Activated naive CD4-positive, alpha-beta T cell treated with anti-CD3 and anti-CD28 coated beads, Interleukin-2, amount 50 U/mL, for 72 hours (primary cell): ENCODE measurements around the gene AP1M1. TPM values are rescaled to one million over a fixed set of nuclear protein-coding genes. Genes with fewer than 3 reads are reported as not detected.

ENCODE experiments used
- ATAC-seq, 2 donors: fragments of 150-1000 bp; cut with Tn5 transposase; 2 replicates each; pipeline ENCODE4 v1.10.0; 2021; ENCODE audit warnings: mild to moderate bottlenecking in 2 of 2, moderate library complexity in 2 of 2
- DNase-seq, 2 donors: peaks; one replicate each; pipeline ENCODE4 v3.0.0; 2021 to 2022; ENCODE audit warnings: low spot score in 2 of 2
- H3K27ac Mint-ChIP-seq, 2 donors: one replicate each; pipeline ENCODE4 v1.8.0; 2022; ENCODE audit warnings: mild to moderate bottlenecking in 2 of 2, mixed read lengths in 2 of 2
- H3K36me3 Mint-ChIP-seq, 2 donors: one replicate each; pipeline ENCODE4 v1.8.0; 2022; ENCODE audit warnings: mixed read lengths in 2 of 2
- H3K9me3 Mint-ChIP-seq, 2 donors: one replicate each; pipeline ENCODE4 v1.8.0; 2022; ENCODE audit warnings: mixed read lengths in 2 of 2
- total RNA-seq, 2 donors: library from RNA; stranded (reverse); gene quantifications; one replicate each; pipeline ENCODE4 v1.2.3, GENCODE V29; 2022

The AP1M1 gene
- total RNA-seq, result 100 to 1,000 TPM; 105 to 139 TPM

DNA sequence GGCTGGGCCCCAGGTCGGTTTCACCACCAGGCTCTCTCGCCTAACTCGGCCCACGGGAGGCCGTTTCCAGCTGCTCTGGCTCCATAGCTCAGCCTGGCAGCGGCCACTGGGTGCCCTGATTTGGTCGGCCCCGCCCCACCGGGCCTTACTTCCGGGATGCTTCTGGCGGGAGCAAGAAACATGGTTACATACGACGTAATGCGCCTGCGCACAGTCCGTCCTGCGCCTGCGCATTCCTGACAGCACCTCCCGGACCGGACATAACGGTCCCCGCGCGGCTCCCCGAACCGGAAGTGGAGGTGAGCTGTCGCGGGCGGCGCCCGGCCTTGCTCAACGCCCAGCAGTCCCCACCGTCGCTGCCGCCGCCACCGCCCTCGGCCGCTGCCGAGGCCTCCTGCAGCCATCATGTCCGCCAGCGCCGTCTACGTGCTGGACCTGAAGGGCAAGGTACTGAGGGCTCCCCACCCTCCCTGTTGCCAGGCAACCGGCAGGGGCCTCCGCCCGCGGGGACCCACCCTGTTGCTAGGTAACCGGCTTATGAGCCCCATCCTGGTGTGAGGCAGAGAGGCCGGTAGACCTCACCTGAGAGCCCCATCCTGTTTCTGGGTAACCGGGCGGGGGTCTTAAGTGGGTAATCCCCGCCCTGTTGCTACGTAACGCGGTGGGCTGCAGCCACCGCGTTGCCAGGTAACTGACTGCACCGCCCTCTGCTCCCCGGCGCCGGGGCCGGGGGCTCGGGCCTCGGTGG is at the start of gene AP1M1:
Gene AP1M1, plus strand, starts transcription at position 290 of the 748 bp plus-strand sequence. Its CDS starts 116 bp downstream, at position 406.
- peak; percentile 99 to 100 for DNase-seq
- peak; percentile 95 to 96 for ATAC-seq
- H3K36me3 Mint-ChIP-seq, result peaks cover 0 to 15% of the 10 kb centered on the region in 2 donors
- H3K27ac Mint-ChIP-seq, result peak within 1 kb of the TSS; percentile 83 to 97
- no peaks in the 10 kb centered on the region for H3K9me3 Mint-ChIP-seq

DNA sequence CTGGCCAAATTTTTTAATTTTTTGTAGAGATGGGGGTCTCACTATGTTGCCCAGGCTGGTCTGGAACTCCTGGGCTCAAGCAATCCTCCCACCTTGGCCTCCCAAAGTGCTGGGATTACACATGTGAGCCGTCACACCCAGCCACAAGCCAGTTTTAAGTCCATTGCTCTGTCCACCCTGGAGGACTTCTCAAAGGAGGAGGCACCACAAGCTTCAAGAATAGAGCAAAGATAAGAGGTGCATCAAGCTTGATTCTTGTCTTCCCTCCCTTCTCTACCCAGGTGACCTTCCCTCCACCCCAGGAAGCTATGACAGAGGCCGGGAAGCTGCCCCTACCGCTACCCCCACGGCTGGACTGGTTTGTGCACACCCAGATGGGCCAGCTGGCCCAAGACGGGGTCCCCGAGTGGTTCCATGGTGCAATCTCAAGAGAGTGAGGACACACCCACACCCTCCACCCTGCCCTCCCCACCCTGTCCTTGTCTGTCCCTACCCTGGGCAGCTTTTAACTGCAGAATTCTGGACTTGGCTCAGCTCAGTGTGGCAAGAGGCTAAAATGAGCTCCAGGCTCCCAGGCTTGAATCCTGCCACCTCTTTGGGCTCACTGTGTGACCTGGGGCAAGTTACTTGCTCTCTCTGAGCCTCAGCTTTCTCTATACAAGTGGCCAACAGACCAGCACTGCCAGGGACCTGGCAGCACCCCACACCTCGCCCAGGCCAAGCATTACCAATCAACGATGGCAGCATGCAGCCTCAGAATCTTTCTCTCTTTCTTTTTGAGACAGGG is 49.1 kb upstream of the AP1M1 start:
- Mint-ChIP-seq H3K36me3 (peaks cover 18 to 29% of the 10 kb centered on the region in 2 donors), H3K9me3 (no peaks in the 10 kb centered on the region), H3K27ac (peak overlapping the region; percentile 62 to 68)
- DNase-seq (no peak), ATAC-seq (no peak)

DNA sequence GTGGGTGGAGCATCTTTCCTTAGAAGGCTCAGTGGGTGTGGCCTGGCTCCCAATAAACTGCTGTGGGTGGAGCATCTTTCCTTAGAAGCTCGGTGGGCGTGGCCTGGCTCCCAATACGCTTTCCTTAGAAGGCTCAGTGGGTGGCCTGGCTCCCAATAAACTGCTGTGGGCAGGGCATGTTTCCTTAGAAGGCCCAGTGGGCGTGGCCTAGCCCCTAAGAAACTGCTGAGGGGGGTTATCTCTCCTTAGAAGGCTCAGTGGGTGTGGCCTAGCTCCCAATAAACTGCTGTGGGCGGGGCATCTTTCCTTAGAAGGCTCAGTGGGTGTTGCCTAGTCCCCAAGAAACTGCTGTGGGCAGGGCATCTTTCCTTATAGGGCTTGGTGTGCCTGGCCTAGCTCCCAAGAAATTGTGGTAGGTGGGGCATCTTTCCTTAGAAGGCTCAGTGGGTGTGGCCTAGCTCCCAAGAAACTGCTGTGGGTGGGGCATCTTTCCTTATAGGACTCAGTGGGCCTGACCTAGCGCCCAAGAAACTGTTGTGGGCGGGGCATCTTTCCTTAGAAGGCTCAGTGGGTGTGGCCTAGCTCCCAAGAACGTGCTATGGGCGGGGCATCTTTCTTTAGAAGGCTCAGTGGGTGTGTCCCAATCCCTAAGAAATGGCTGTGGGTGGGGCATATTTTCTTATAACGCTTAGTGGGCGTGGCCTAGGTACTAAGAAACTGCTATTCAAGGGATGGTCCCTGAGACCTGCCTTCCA is 44.0 kb upstream of the AP1M1 start:
- peak in 1 of 2 donors; percentile 53 for ATAC-seq

GRCh38 chr19:16154557-16154956 is 43.2 kb upstream of the AP1M1 start:
- no peaks in the 10 kb centered on the region for H3K9me3 Mint-ChIP-seq
- H3K36me3 Mint-ChIP-seq, result peaks cover 25 to 49% of the 10 kb centered on the region in 2 donors
- ATAC-seq (no peak), DNase-seq (no peak)
- H3K27ac Mint-ChIP-seq, result no peak overlapping the region

More for the DNA sequence above, 44.0 kb upstream of the AP1M1 start:
- DNase-seq, result no peak
- Mint-ChIP-seq H3K9me3 (no peaks in the 10 kb centered on the region), H3K36me3 (peaks cover 25 to 53% of the 10 kb centered on the region in 2 donors), H3K27ac (no peak overlapping the region)

- no peak for ATAC-seq
- peak overlapping the region in 1 of 2 donors; percentile 46 for H3K27ac Mint-ChIP-seq
- no peaks in the 10 kb centered on the region for H3K9me3 Mint-ChIP-seq
- H3K36me3 Mint-ChIP-seq, result peaks cover 25 to 49% of the 10 kb centered on the region in 2 donors
- no peak for DNase-seq
These were observed 42.6 kb upstream of the AP1M1 start for GRCh38 chr19:16155128-16155527.

DNA sequence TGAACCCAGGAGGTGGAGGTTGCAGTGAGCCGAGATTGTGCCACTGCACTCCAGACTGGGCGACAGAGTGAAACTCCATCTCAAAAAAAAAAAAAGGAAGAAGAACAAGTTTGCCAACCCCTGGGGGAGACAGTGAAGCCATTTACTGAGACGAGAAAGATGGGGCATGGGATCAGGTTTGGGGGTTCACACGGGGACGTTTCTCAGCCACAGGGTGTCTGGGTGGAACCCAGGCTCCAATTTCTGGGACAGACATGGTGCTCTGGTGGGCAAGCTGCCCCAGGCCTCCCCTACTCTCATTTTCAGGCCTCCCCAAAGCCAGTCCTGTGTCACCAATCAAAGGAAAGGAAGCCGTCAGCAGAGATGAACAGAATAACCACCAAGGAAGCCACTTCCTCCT is 40.8 kb upstream of the AP1M1 start:
- Mint-ChIP-seq H3K36me3 (peaks cover 25 to 49% of the 10 kb centered on the region in 2 donors), H3K9me3 (no peaks in the 10 kb centered on the region), H3K27ac (peak overlapping the region in 1 of 2 donors; percentile 68)
- DNase-seq (no peak), ATAC-seq (no peak)

GRCh38 chr19:16157601-16158000 is 40.1 kb upstream of the AP1M1 start:
- peaks cover 23 to 46% of the 10 kb centered on the region in 2 donors for H3K36me3 Mint-ChIP-seq
- ATAC-seq, result no peak

GRCh38 chr19:16159655-16160054 is 38.1 kb upstream of the AP1M1 start:
- no peak for ATAC-seq
- H3K27ac Mint-ChIP-seq, result no peak overlapping the region
- no peak for DNase-seq
- peaks cover 12 to 29% of the 10 kb centered on the region in 2 donors for H3K36me3 Mint-ChIP-seq
- no peaks in the 10 kb centered on the region for H3K9me3 Mint-ChIP-seq

More at GRCh38 chr19:16157601-16158000, 40.1 kb upstream of the AP1M1 start:
- no peaks in the 10 kb centered on the region for H3K9me3 Mint-ChIP-seq
- no peak for DNase-seq
- no peak overlapping the region for H3K27ac Mint-ChIP-seq

DNA sequence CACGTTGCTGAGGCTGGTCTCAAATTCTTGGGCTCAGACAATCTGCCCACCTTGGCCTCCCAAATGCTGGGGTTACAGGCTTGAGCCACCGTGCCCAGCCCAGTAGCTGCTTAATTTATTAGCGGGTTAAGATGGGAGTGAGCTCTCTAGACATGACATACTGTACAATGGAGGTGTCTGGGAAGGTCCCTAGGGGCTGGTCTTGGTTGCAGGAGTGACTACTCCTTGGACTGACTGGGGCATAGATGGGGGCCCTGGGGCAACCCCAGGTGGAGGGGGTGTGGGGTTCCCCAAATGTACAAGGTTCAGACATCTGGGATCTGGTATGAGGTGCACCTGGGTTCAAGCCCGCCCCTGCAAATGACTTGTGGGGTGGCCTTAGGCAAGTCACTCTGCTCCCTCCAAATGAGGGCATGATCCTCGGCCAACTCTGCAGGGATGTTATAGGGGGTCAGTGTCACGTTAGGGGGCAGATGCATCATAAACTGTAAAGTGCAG is 37.2 kb upstream of the AP1M1 start:
- Mint-ChIP-seq H3K27ac (peak overlapping the region in 1 of 2 donors; percentile 88), H3K36me3 (peaks cover 5 to 22% of the 10 kb centered on the region in 2 donors), H3K9me3 (no peaks in the 10 kb centered on the region)
- ATAC-seq (peak in 1 of 2 donors; percentile 87), DNase-seq (no peak)

DNA sequence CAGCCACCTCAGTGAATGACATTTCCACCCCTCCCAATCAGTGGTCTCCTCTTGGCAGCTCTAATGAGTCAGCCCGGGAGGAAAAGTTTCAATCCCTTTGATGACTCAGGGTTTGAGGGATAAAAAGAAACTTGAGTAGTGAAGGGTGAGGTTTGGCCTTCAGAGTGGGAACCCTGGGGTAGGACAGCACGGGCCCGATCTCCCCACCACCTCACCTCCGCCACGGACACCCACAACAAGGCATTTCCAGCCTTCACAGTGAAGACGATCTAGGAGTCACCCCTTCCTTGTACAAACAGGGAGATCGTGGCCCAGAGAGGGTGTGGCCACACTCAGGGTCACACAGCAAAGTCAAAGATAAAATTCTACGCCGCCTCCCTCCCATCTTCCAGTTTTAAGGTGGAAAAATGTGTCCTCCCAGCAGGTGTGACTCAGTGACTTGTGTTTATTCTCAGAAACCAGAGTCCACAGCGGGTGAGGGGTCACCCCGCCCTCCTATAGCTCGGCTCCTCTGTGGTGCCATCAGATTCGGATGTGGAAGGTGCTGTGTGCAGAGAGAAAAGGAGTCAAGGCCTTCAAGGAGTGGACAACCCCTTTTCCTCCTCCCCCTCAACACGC is 36.7 kb upstream of the AP1M1 start:
- peaks cover 5 to 17% of the 10 kb centered on the region in 2 donors for H3K36me3 Mint-ChIP-seq
- H3K9me3 Mint-ChIP-seq, result no peaks in the 10 kb centered on the region
- peak; percentile 87 to 91 for ATAC-seq
- peak overlapping the region; percentile 65 to 88 for H3K27ac Mint-ChIP-seq
- peak; percentile 56 to 88 for DNase-seq

DNA sequence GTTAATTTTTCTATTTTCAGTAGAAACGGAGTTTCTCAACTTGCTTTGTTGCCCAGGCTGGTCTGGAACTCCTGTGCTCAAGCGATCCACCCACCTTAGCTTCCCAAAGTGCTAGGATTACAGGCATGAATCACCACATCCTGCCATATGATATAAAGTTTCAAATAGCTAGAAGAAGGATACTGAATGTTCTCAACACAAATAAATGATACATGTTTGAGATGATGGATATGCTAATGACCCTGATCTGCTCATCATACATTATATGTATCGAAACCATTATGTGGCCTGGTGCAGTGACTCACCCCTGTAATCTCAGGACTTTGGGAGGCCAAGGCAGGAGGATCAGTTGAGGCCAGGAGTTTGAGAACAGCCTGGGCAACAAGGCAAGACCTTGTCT is 35.9 kb upstream of the AP1M1 start:
- peaks cover 0 to 10% of the 10 kb centered on the region in 2 donors for H3K36me3 Mint-ChIP-seq
- H3K27ac Mint-ChIP-seq, result peak overlapping the region; percentile 60 to 88
- DNase-seq, result no peak
- no peaks in the 10 kb centered on the region for H3K9me3 Mint-ChIP-seq
- ATAC-seq, result peak; percentile 14 to 35

DNA sequence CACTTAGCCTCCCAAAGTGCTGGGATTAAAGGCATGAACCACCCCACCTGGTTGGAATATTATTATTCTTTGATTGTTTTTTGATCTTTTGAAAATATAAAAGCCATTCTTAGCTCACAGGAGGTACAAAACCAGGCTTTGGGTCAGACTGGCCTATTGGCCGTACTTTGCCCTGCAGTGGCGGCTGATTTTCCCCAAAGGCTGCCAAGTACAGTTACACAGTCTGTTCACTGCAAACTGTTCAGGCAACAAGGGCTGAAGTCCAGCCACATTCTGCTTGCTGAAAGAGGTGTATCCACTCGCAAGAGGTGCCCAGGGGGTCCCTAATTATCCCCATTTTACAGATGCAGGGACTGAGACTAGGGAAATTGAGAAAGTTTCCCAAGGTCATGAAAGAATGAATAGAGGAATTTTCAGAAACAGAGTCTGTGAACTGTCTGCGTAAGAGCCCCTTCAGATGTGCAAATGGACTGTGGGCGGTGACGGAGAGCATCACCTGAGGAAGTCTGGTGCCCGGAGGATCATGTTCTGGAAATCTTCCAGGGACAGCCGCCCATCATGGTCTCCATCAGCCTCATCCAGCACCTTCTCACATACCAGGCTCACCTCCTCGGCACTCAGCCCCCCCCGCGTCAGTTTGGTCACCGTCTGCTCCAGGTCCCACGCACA is 33.4 kb upstream of the AP1M1 start:
- no peaks in the 10 kb centered on the region for H3K36me3 Mint-ChIP-seq
- DNase-seq (no peak), ATAC-seq (no peak)
- no peak overlapping the region for H3K27ac Mint-ChIP-seq
- no peaks in the 10 kb centered on the region for H3K9me3 Mint-ChIP-seq

- DNase-seq (no peak), ATAC-seq (no peak)
- Mint-ChIP-seq H3K9me3 (no peaks in the 10 kb centered on the region), H3K36me3 (no peaks in the 10 kb centered on the region), H3K27ac (no peak overlapping the region)
These were observed 31.3 kb upstream of the AP1M1 start for GRCh38 chr19:16166417-16166816.

DNA sequence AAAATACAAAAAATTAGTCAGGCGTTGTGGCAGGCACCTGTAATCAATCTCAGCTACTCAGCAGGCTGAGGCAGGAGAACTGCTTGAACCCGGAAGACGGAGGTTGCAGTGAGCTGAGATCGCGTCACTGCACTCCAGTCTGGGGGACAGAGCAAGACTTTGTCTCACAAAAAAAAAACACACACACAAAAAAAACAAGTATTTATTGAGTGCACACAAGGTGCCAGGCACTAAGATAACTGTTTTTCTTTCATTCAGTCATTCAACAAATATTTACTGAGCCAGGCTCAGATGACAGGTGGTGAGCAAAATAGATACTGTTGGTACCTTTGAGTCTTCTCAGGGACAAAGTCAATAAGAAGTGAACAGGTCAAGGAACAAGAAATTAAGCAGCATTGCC is 30.7 kb upstream of the AP1M1 start:
- no peaks in the 10 kb centered on the region for H3K9me3 Mint-ChIP-seq
- DNase-seq (no peak), ATAC-seq (no peak)
- H3K27ac Mint-ChIP-seq, result no peak overlapping the region
- no peaks in the 10 kb centered on the region for H3K36me3 Mint-ChIP-seq

DNA sequence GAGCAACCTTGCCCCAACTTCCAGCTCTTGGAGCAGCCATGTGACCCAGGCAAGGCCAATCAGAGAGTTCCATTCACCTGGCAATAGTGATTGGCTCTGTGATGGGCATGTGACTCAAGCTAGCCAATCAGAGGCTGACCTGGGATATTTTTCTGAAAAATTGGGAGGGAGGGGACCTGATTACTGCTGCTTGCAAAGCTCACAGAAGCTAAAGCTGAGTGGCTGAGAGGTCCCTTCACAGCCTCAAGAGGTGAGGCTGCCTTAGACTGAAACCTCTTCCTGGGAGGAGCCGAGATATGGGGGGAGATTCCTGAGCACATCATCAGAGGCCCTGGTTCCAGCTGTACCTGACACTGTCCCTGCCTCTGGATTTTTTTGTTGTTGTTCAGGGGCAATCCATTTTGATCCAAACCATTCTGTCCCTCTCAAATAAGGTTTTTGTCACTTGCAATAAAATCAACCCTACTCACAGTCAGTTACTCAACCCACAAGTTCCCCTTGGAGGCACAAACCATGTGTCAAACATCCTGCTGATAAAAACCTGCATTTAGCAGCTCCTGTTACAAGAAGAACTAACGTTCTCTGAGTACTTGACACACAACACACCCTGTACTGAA is 29.1 kb upstream of the AP1M1 start:
- no peak for DNase-seq
- Mint-ChIP-seq H3K9me3 (no peaks in the 10 kb centered on the region), H3K27ac (no peak overlapping the region), H3K36me3 (no peaks in the 10 kb centered on the region)
- ATAC-seq, result peak; percentile 24 to 56
